Glutamatergic neuron (in vitro differentiated cells): ENCODE results near the gene C7orf33. TPM values are rescaled to one million over a fixed set of nuclear protein-coding genes. Genes with fewer than 3 reads are reported as not detected.
"Not testable (repeated sequence)": the region's sequence is repeated elsewhere in the genome, so short reads cannot be mapped to it uniquely, and the experiment has no call there.

Experiments used
- DNase-seq: peaks from one replicate; pipeline ENCODE4 v3.0.0; 2022
- H3K27ac Mint-ChIP-seq: one replicate; pipeline ENCODE4 v1.8.0; 2020; ENCODE audit warnings: mild to moderate bottlenecking, mixed read lengths, inconsistent platforms; ENCODE audit not compliant: unreplicated experiment
- H3K27me3 Mint-ChIP-seq: one replicate; pipeline ENCODE4 v1.8.0; 2020; ENCODE audit warnings: mild to moderate bottlenecking, moderate library complexity, mixed read lengths, inconsistent platforms; ENCODE audit not compliant: unreplicated experiment
- H3K36me3 Mint-ChIP-seq: one replicate; pipeline ENCODE4 v1.8.0; 2020; ENCODE audit warnings: mild to moderate bottlenecking, mixed read lengths, inconsistent platforms; ENCODE audit not compliant: unreplicated experiment
- H3K4me1 Mint-ChIP-seq: one replicate; pipeline ENCODE4 v1.8.0; 2020; ENCODE audit warnings: mild to moderate bottlenecking, low read depth, mixed read lengths, inconsistent platforms; ENCODE audit not compliant: unreplicated experiment
- H3K4me3 Mint-ChIP-seq: one replicate; pipeline ENCODE4 v1.8.0; 2020; ENCODE audit warnings: mild to moderate bottlenecking, mixed read lengths, inconsistent platforms; ENCODE audit not compliant: unreplicated experiment
- H3K9me3 Mint-ChIP-seq: one replicate; pipeline ENCODE4 v1.8.0; 2020; ENCODE audit warnings: mild to moderate bottlenecking, moderate library complexity, mixed read lengths, inconsistent platforms; ENCODE audit not compliant: unreplicated experiment
- CTCF ChIP-seq: fragments of 200-600 bp; sonication (generic); IDR thresholded peaks from one replicate; pipeline ENCODE4 v1.5.0; 2021; ENCODE audit not compliant: partially characterized antibody, unreplicated experiment
- total RNA-seq: library from RNA; stranded (reverse); fragmentation: NEBNext Ultra II Directional; extraction: Animal tissue kit (Norgen Biotek cat#: 25700); gene quantifications from one replicate; pipeline ENCODE4 v1.2.1, GENCODE V29; 2021; ENCODE audit not compliant: unreplicated experiment

Gene C7orf33
- total RNA-seq, 1 donor from 2014 or later = not detected

GRCh38 chr7:148585399-148585798, 5.2 kb upstream of the C7orf33 start:
- Mint-ChIP-seq H3K9me3 (peaks cover 18% of the 10 kb centered on the region), H3K4me3 (no peak overlapping the region), H3K36me3 (no peaks in the 10 kb centered on the region), H3K27me3 (peaks cover 6% of the 10 kb centered on the region), H3K4me1 (peaks cover 39% of the 10 kb centered on the region), H3K27ac (no peak overlapping the region)
- TF ChIP-seq CTCF = no peak
- DNase-seq = no peak

- Mint-ChIP-seq H3K4me1 (peaks cover 54% of the 10 kb centered on the region), H3K36me3 (no peaks in the 10 kb centered on the region), H3K27ac (peak overlapping the region; percentile 93), H3K4me3 (peak overlapping the region; percentile 77), H3K27me3 (peaks cover 6% of the 10 kb centered on the region), H3K9me3 (peaks cover 23% of the 10 kb centered on the region)
- peak; percentile 54 for DNase-seq
- no peak for TF ChIP-seq CTCF
These were observed 3.5 kb upstream of the C7orf33 start for GRCh38 chr7:148587076-148587475.

- Mint-ChIP-seq H3K4me3 (peak overlapping the region; percentile 86), H3K27ac (peak overlapping the region; percentile 100), H3K27me3 (peaks cover 6% of the 10 kb centered on the region), H3K36me3 (no peaks in the 10 kb centered on the region), H3K4me1 (peaks cover 54% of the 10 kb centered on the region), H3K9me3 (peaks cover 23% of the 10 kb centered on the region)
- TF ChIP-seq CTCF = no peak
- DNase-seq = no peak
These were observed 2.4 kb upstream of the C7orf33 start for GRCh38 chr7:148588168-148588567.

GRCh38 chr7:148588670-148589131, 1.9 kb upstream of the C7orf33 start:
- H3K27ac Mint-ChIP-seq = peak overlapping the region; percentile 100
- no peak for TF ChIP-seq CTCF
- H3K27me3 Mint-ChIP-seq = peaks cover 4% of the 10 kb centered on the region
- H3K4me1 Mint-ChIP-seq = peaks cover 54% of the 10 kb centered on the region
- peak; percentile 66 for DNase-seq
- H3K36me3 Mint-ChIP-seq = no peaks in the 10 kb centered on the region
- H3K4me3 Mint-ChIP-seq = peak overlapping the region; percentile 86
- peaks cover 20% of the 10 kb centered on the region for H3K9me3 Mint-ChIP-seq

- Mint-ChIP-seq H3K4me1 (peaks cover 54% of the 10 kb centered on the region), H3K27me3 (peaks cover 4% of the 10 kb centered on the region), H3K27ac (peak overlapping the region; percentile 100), H3K4me3 (peak overlapping the region; percentile 35), H3K36me3 (no peaks in the 10 kb centered on the region), H3K9me3 (peaks cover 20% of the 10 kb centered on the region)
- no peak for TF ChIP-seq CTCF
- DNase-seq = no peak
These were observed 926 bp upstream of the C7orf33 start for GRCh38 chr7:148589640-148590039.

- not testable (repeated sequence) for H3K4me3 Mint-ChIP-seq, H3K27me3 Mint-ChIP-seq, DNase-seq, H3K27ac Mint-ChIP-seq, H3K9me3 Mint-ChIP-seq, H3K36me3 Mint-ChIP-seq, H3K4me1 Mint-ChIP-seq
These were observed 5.8 kb downstream of the C7orf33 start for GRCh38 chr7:148596354-148596753.
